ENCODE measurements around the gene HS3ST2.

Gene HS3ST2

GRCh38 chr16:22813948-22814710 is at the start of gene HS3ST2:
TSS of gene HS3ST2 (plus strand) at chr16:22814162. CDS start at chr16:22814611, 449 bp downstream.
- no peak for DNase-seq (ENCODE audit: low spot score)

GRCh38 chr16:22764662-22765327 is 49.2 kb upstream of the HS3ST2 start:
- no peak for DNase-seq (ENCODE audit: low spot score)

GRCh38 chr16:22765479-22765878 is 48.5 kb upstream of the HS3ST2 start:
- DNase-seq (ENCODE audit: low spot score), result no peak

GRCh38 chr16:22770866-22771265 is 43.1 kb upstream of the HS3ST2 start:
- DNase-seq (ENCODE audit: low spot score), result no peak

- no peak for DNase-seq (ENCODE audit: low spot score)
These were observed 42.4 kb upstream of the HS3ST2 start for GRCh38 chr16:22771551-22771950.

GRCh38 chr16:22775220-22775922 is 38.6 kb upstream of the HS3ST2 start:
- DNase-seq (ENCODE audit: low spot score), result no peak

- DNase-seq (ENCODE audit: low spot score), result no peak
These were observed 32.5 kb upstream of the HS3ST2 start for GRCh38 chr16:22781480-22781879.

GRCh38 chr16:22782314-22782713 is 31.6 kb upstream of the HS3ST2 start:
- DNase-seq (ENCODE audit: low spot score), result no peak

GRCh38 chr16:22784690-22785214 is 29.2 kb upstream of the HS3ST2 start:
- DNase-seq (ENCODE audit: low spot score), result no peak

GRCh38 chr16:22785552-22785951 is 28.4 kb upstream of the HS3ST2 start:
- DNase-seq (ENCODE audit: low spot score), result no peak

GRCh38 chr16:22786284-22786683 is 27.7 kb upstream of the HS3ST2 start:
- DNase-seq (ENCODE audit: low spot score), result no peak

- no peak for DNase-seq (ENCODE audit: low spot score)
These were observed 27.3 kb upstream of the HS3ST2 start for GRCh38 chr16:22786691-22787090.

- no peak for DNase-seq (ENCODE audit: low spot score)
These were observed 26.3 kb upstream of the HS3ST2 start for GRCh38 chr16:22787466-22788192.

GRCh38 chr16:22788193-22788530 is 25.8 kb upstream of the HS3ST2 start:
- no peak for DNase-seq (ENCODE audit: low spot score)

- no peak for DNase-seq (ENCODE audit: low spot score)
These were observed 24.5 kb upstream of the HS3ST2 start for GRCh38 chr16:22789281-22789945.

GRCh38 chr16:22797551-22797950 is 16.4 kb upstream of the HS3ST2 start:
- no peak for DNase-seq (ENCODE audit: low spot score)

- no peak for DNase-seq (ENCODE audit: low spot score)
These were observed 14.8 kb upstream of the HS3ST2 start for GRCh38 chr16:22799113-22799512.

- DNase-seq (ENCODE audit: low spot score), result no peak
These were observed 9.1 kb upstream of the HS3ST2 start for GRCh38 chr16:22804893-22805292.

GRCh38 chr16:22805326-22805725 is 8.6 kb upstream of the HS3ST2 start:
- DNase-seq (ENCODE audit: low spot score), result no peak

GRCh38 chr16:22806811-22807210 is 7.2 kb upstream of the HS3ST2 start:
- no peak for DNase-seq (ENCODE audit: low spot score)

GRCh38 chr16:22810226-22810625 is 3.7 kb upstream of the HS3ST2 start:
- no peak for DNase-seq (ENCODE audit: low spot score)

All from NAMALWA (cell line).